Measurements from ENCODE around the gene PCSK2. TPM values are rescaled to one million over a fixed set of nuclear protein-coding genes. Genes with fewer than 3 reads are reported as not detected.

Gene PCSK2
- polyA plus RNA-seq, 1 experiment, result not detected

DNA sequence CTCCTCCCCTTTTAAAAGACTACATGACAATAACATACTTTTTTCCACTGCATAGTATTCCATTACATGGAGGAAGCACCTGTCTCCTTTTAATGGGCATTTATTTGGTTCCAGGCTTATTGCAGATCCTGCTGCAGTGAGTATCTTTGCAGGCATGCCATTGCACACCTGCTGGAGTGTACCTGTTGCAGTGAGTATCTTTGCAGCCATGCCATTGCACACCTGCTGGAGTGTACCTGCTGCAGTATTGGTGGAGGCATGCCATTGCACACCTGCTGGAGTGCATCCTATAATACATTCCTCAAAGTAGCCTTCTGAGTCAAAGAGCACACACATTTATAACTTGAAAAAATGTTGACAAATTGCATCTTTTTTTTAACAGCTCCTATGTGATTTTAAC is 302.7 kb downstream of the PCSK2 start:
- POLR2A ChIA-PET, result no interaction called here
- CTCF ChIA-PET, result interaction anchor here (0.6 to 0.8 kb wide), 2 partner anchors 21 to 25 kb away, joined by 3 read pairs; no protein-coding TSS in a partner anchor
- TF ChIP-seq, protein P1, sequence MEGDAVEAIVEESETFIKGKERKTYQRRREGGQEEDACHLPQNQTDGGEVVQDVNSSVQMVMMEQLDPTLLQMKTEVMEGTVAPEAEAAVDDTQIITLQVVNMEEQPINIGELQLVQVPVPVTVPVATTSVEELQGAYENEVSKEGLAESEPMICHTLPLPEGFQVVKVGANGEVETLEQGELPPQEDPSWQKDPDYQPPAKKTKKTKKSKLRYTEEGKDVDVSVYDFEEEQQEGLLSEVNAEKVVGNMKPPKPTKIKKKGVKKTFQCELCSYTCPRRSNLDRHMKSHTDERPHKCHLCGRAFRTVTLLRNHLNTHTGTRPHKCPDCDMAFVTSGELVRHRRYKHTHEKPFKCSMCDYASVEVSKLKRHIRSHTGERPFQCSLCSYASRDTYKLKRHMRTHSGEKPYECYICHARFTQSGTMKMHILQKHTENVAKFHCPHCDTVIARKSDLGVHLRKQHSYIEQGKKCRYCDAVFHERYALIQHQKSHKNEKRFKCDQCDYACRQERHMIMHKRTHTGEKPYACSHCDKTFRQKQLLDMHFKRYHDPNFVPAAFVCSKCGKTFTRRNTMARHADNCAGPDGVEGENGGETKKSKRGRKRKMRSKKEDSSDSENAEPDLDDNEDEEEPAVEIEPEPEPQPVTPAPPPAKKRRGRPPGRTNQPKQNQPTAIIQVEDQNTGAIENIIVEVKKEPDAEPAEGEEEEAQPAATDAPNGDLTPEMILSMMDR (IDR thresholded peaks at IDR 0.05; ENCODE audit: low read depth, low read length), result no peak
- H3K27ac ChIP-seq (ENCODE audit: low read depth, low read length), result no peak overlapping the region
- no peaks in the 10 kb centered on the region for H3K9me3 ChIP-seq (ENCODE audit: control insufficient read depth, insufficient read depth, low read length)
- no peak for DNase-seq (ENCODE audit: low read depth, low spot score)
- H3K27me3 ChIP-seq (ENCODE audit: control insufficient read depth, insufficient read depth, low read length), result peaks cover 4% of the 10 kb centered on the region
- H3K4me3 ChIP-seq (ENCODE audit: low read depth, low read length), result no peak overlapping the region

DNA sequence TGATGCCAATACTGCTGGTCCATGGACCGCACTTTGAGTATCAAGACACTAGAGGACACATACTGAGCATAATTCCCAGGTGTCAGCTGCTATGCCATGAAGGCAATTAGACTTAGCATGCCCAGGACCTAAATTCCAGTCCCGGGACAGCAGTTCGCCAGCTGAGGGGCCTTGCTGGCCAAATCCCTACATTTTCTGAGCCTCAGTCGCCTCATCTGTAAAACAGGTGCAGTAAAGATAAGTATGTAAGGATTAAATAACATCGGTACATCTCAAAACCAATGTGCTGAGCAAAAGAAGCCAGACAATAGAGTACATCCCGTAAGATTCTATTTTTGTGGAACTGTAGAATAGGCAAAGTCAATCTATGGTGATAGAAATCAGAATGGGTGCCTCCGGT is 303.3 kb downstream of the PCSK2 start:
- CTCF ChIA-PET, result interaction anchor here (0.6 to 0.9 kb wide), 3 partner anchors 22 to 728 kb away, joined by 3 read pairs; no protein-coding TSS in a partner anchor
- TF ChIP-seq, protein P1 (IDR thresholded peaks at IDR 0.05; ENCODE audit: low read depth, low read length), result no peak
- no peak for DNase-seq (ENCODE audit: low read depth, low spot score)
- H3K4me3 ChIP-seq (ENCODE audit: low read depth, low read length), result no peak overlapping the region
- no peaks in the 10 kb centered on the region for H3K9me3 ChIP-seq (ENCODE audit: control insufficient read depth, insufficient read depth, low read length)
- no peak overlapping the region for H3K27ac ChIP-seq (ENCODE audit: low read depth, low read length)
- POLR2A ChIA-PET, result no interaction called here
- H3K27me3 ChIP-seq (ENCODE audit: control insufficient read depth, insufficient read depth, low read length), result peaks cover 4% of the 10 kb centered on the region

DNA sequence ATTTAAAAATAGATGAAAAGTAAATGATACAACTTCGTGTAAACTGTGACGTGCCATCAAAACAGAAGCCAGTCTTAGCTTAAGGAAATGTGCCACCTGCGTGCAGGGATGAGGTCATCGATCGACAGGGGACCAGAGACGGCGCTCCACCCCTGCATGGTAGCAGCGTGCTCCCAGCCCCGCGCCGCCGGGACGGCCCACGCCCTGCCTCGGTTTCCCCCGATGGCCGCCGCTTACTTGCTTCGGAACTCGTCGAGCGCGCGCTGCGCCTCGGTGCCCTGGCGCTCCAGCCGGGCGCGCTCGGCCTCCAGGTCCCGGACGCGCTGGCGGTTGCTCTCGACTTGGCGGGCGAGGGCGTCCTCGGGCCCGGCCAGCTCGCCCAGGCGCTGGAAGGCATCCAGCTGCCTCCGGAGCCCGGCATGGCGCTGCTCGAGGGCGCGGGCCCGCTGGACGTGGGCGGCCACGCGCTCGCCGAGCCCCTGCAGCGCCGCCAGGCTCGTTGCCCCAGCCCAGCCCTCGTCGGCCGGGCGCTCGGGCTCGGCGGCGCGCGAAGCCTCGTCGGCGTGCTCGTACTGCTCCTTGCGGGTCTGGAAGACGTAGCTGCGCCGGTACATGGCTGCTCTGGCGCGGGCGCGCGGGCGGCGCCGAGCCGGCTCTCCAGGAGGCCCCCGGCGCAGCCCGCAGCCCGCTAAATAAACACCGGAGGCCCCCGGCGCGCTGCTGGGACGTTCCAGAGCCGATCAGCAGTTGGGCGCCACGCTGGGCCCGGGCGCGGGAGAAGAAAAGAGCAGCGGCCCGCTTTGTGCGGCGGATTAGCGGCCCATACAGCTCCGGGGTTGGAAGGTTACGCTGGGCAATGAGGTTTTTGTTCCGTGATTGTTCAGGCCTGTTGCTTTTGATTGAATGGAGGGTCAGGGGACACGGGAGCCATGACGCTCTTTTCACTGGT is 304.1 kb downstream of the PCSK2 start, which contains the start of gene BFSP1:
Gene BFSP1 (minus strand): TSS at position 664 of the 949 bp plus-strand sequence. CDS start 50 bp downstream, at position 614.
- DNase-seq (ENCODE audit: low read depth, low spot score), result no peak
- Histone ChIP-seq H3K9me3 (ENCODE audit: control insufficient read depth, insufficient read depth, low read length) (no peaks in the 10 kb centered on the region), H3K4me3 (ENCODE audit: low read depth, low read length) (peak within 1 kb of the TSS; percentile 58), H3K27me3 (ENCODE audit: control insufficient read depth, insufficient read depth, low read length) (peaks cover 2% of the 10 kb centered on the region), H3K27ac (ENCODE audit: low read depth, low read length) (peak within 1 kb of the TSS; percentile 55)
- TF ChIP-seq, protein P1 (IDR thresholded peaks at IDR 0.05; ENCODE audit: low read depth, low read length), result no peak
- POLR2A ChIA-PET, result interaction anchor here (0.5 to 1.2 kb wide), 4 partner anchors 13 to 39 kb away, joined by 3 to 8 read pairs (median 4); partner anchors contain the start of gene DSTN
- CTCF ChIA-PET, result interaction anchor here (0.9 kb wide), 1 partner anchor 729 kb away, joined by 3 read pairs; no protein-coding TSS in a partner anchor

DNA sequence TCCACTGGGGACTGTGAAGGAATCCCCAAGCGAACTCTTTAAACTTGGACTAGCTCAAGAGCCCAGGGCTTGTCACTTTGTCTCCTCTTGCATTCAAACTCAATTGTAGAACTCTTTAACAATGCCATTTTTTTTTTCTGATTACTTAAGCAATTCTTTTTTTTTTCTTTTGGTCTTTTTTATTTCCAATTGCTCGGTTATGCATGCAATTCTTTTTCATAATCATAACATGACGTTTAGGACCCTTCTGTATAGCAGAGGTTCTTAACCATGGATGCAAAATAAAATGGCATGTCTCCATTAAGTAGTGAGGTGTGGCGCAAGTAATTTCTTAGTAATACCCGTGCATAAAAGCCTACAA is 304.8 kb downstream of the PCSK2 start:
- Histone ChIP-seq H3K9me3 (ENCODE audit: control insufficient read depth, insufficient read depth, low read length) (no peaks in the 10 kb centered on the region), H3K4me3 (ENCODE audit: low read depth, low read length) (peak overlapping the region; percentile 58), H3K27ac (ENCODE audit: low read depth, low read length) (peak overlapping the region; percentile 55), H3K27me3 (ENCODE audit: control insufficient read depth, insufficient read depth, low read length) (peaks cover 2% of the 10 kb centered on the region)
- no peak for DNase-seq (ENCODE audit: low read depth, low spot score)
- TF ChIP-seq, protein P1 (IDR thresholded peaks at IDR 0.05; ENCODE audit: low read depth, low read length), result no peak
- ChIA-PET CTCF (no interaction called here), POLR2A (interaction anchor here (1.1 to 1.2 kb wide), 3 partner anchors 12 to 39 kb away, joined by 4 to 8 read pairs (median 5); partner anchors contain the start of gene DSTN)

DNA sequence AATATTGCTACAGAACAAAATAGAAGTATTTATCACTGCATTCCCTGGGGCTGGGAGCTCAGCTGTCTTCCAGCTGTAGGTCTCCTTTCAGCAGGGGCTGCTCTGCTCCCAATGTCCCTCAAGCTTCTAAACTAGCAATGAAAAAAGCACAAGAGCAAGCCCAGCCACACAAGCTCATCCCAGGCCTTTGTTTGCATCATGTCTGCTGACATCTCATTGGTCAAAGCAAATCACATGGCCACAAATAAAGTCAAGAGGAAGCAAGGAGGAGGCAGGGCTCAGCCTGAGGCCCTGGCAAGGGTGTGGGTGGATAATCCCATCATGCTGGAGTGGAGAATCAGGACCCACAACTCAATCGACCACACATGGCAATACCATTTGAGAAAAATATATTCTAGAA is 306.6 kb downstream of the PCSK2 start:
- no peak overlapping the region for H3K27ac ChIP-seq (ENCODE audit: low read depth, low read length)
- peaks cover 2% of the 10 kb centered on the region for H3K27me3 ChIP-seq (ENCODE audit: control insufficient read depth, insufficient read depth, low read length)
- ChIA-PET CTCF (interaction anchor here (0.6 to 1.3 kb wide), 5 partner anchors 28 to 423 kb away, joined by 3 to 4 read pairs (median 4); no protein-coding TSS in a partner anchor), POLR2A (no interaction called here)
- no peaks in the 10 kb centered on the region for H3K9me3 ChIP-seq (ENCODE audit: control insufficient read depth, insufficient read depth, low read length)
- TF ChIP-seq, protein P1 (IDR thresholded peaks at IDR 0.05; ENCODE audit: low read depth, low read length), result no peak
- H3K4me3 ChIP-seq (ENCODE audit: low read depth, low read length), result no peak overlapping the region
- DNase-seq (ENCODE audit: low read depth, low spot score), result no peak
